Measurements from ENCODE around the gene NLK. TPM values are rescaled to one million over a fixed set of nuclear protein-coding genes. Genes with fewer than 3 reads are reported as not detected.

The NLK gene
- total and polyA plus RNA-seq, 2 of the 13 experiments (the other 11 are each of a cell fraction or from before 2014, with no cell fraction given): 13.4 to 14.6 TPM

- TF ChIP-seq ZNF709 (CRISPR knock-in tag; IDR thresholded peaks at IDR 0.05): peak; percentile 38; the same call in 1 of the 2 replicates
- peak; percentile 79; the same call in 1 of the 2 replicates for TF ChIP-seq ZNF232 (CRISPR knock-in tag; IDR thresholded peaks at IDR 0.05; ENCODE audit: borderline replicate concordance)
- no peak for TF ChIP-seq ZKSCAN5 (CRISPR knock-in tag; IDR thresholded peaks at IDR 0.05)
- TF ChIP-seq ZNF513 (CRISPR knock-in tag; conservative IDR thresholded peaks at IDR 0.05): no peak
- TF ChIP-seq RAD21 (CRISPR knock-in tag; IDR thresholded peaks at IDR 0.05): no peak
- TF ChIP-seq NFIC (IDR thresholded peaks at IDR 0.05; ENCODE audit: low read length): no peak
- TF ChIP-seq TERF1 (CRISPR knock-in tag; IDR thresholded peaks at IDR 0.05): no peak
- TF ChIP-seq HDAC2 (CRISPR knock-in tag; IDR thresholded peaks at IDR 0.05): peak; percentile 54; the same call in 1 of the 2 replicates
- no peak for TF ChIP-seq ONECUT2 (CRISPR knock-in tag; IDR thresholded peaks at IDR 0.05)
- no peak for TF ChIP-seq PAXIP1 (CRISPR knock-in tag; conservative IDR thresholded peaks at IDR 0.05)
- peak; percentile 72; the same call in 1 of the 2 replicates for TF ChIP-seq ZNF430 (CRISPR knock-in tag; IDR thresholded peaks at IDR 0.05)
- TF ChIP-seq TGIF2 (CRISPR knock-in tag; IDR thresholded peaks at IDR 0.05): no peak
- no peak for TF ChIP-seq ELK4 (CRISPR knock-in tag; IDR thresholded peaks at IDR 0.05; ENCODE audit: borderline replicate concordance)
- TF ChIP-seq DZIP1 (CRISPR knock-in tag; IDR thresholded peaks at IDR 0.05): no peak
- TF ChIP-seq ZUFSP (CRISPR knock-in tag; IDR thresholded peaks at IDR 0.05; ENCODE audit: borderline replicate concordance): no peak
- no peak; the same call in 1 of the 2 replicates for TF ChIP-seq PBX3 (CRISPR knock-in tag; IDR thresholded peaks at IDR 0.05; ENCODE audit: borderline replicate concordance)
Measured at GRCh38 chr17:28008513-28008912, 34.0 kb upstream of the NLK start (continued).
